ENCODE data around the gene SPHK2. TPM values are rescaled to one million over a fixed set of nuclear protein-coding genes. Genes with fewer than 3 reads are reported as not detected.

The SPHK2 gene
- total and polyA plus RNA-seq, 2 experiments from 2014 or later, result 7.2 to 9.9 TPM

- H3K27me3 ChIP-seq (replicated peaks; ENCODE audit: insufficient read depth), result no peaks in the 10 kb centered on the region
- peaks cover 15% of the 10 kb centered on the region for H3K4me1 ChIP-seq (ENCODE audit: insufficient read depth)
- no peaks in the 10 kb centered on the region for H3K36me3 ChIP-seq (ENCODE audit: low read depth)
- H3K9ac ChIP-seq, result no peak overlapping the region
- no peak overlapping the region for H2AFZ ChIP-seq
- no peak for DNase-seq
- H3K79me2 ChIP-seq (ENCODE audit: insufficient read depth), result no peaks in the 10 kb centered on the region
- in situ Hi-C loops (cut with MboI), result no loop called here
- no peak for TF ChIP-seq EZH2phosphoT487 (IDR thresholded peaks at IDR 0.05; ENCODE audit: insufficient read depth, low read depth)
- TF ChIP-seq EZH2 (IDR thresholded peaks at IDR 0.05; ENCODE audit: insufficient read depth, poor library complexity, severe bottlenecking), result no peak
- no peaks in the 10 kb centered on the region for H3K9me3 ChIP-seq (ENCODE audit: low read depth)
- H4K20me1 ChIP-seq (ENCODE audit: insufficient read depth), result no peaks in the 10 kb centered on the region
- peaks cover 17% of the 10 kb centered on the region; the same call in 1 of the 2 replicates for H3F3A ChIP-seq (ENCODE audit: insufficient read depth)
- no peaks in the 10 kb centered on the region for H3K9me2 ChIP-seq (ENCODE audit: insufficient read depth)
- H3K4me3 ChIP-seq, result no peak overlapping the region
- no peak overlapping the region for H3K27ac ChIP-seq
- H3K4me2 ChIP-seq (ENCODE audit: unreplicated experiment), result no peak overlapping the region
- WGBS, 2 experiments (ENCODE audit: low coverage in 1 of 2, low lambda C conversion rate in 2 of 2, missing lambda C conversion rate in 2 of 2), result 60 to 61% methylated on average over 31 to 33 of the region's 33 CpGs
Measured at GRCh38 chr19:48639483-48640375, 20.4 kb downstream of the SPHK2 start.

- Histone ChIP-seq H4K20me1 (ENCODE audit: insufficient read depth) (no peaks in the 10 kb centered on the region), H3K36me3 (ENCODE audit: low read depth) (no peaks in the 10 kb centered on the region), H3K9ac (no peak overlapping the region), H3K27ac (no peak overlapping the region), H3K9me2 (ENCODE audit: insufficient read depth) (no peaks in the 10 kb centered on the region), H3K27me3 (replicated peaks; ENCODE audit: insufficient read depth) (no peaks in the 10 kb centered on the region), H3K4me2 (ENCODE audit: unreplicated experiment) (no peak overlapping the region), H3K4me3 (no peak overlapping the region), H3K9me3 (ENCODE audit: low read depth) (no peaks in the 10 kb centered on the region), H3K4me1 (ENCODE audit: insufficient read depth) (0 out of 2 replicates have a peak, but pooled peaks cover 16% of the 10 kb centered on the region), H3F3A (ENCODE audit: insufficient read depth) (peaks cover 10% of the 10 kb centered on the region; the same call in 1 of the 2 replicates), H3K79me2 (ENCODE audit: insufficient read depth) (no peaks in the 10 kb centered on the region), H2AFZ (no peak overlapping the region)
- in situ Hi-C loops (cut with MboI), result no loop called here
- WGBS, 2 experiments (ENCODE audit: low coverage in 1 of 2, low lambda C conversion rate in 2 of 2, missing lambda C conversion rate in 2 of 2), result 69 to 70% methylated on average over 2 of the region's 2 CpGs
- DNase-seq, result no peak
- TF ChIP-seq EZH2 (IDR thresholded peaks at IDR 0.05; ENCODE audit: insufficient read depth, poor library complexity, severe bottlenecking) (no peak), EZH2phosphoT487 (IDR thresholded peaks at IDR 0.05; ENCODE audit: insufficient read depth, low read depth) (no peak)
Measured at GRCh38 chr19:48641850-48642249, 22.5 kb downstream of the SPHK2 start.

- Histone ChIP-seq H3K9me3 (ENCODE audit: low read depth) (no peaks in the 10 kb centered on the region), H4K20me1 (ENCODE audit: insufficient read depth) (no peaks in the 10 kb centered on the region), H3K79me2 (ENCODE audit: insufficient read depth) (no peaks in the 10 kb centered on the region), H3K9ac (no peak overlapping the region), H3K27me3 (replicated peaks; ENCODE audit: insufficient read depth) (no peaks in the 10 kb centered on the region), H3K4me1 (ENCODE audit: insufficient read depth) (0 out of 2 replicates have a peak, but pooled peaks cover 16% of the 10 kb centered on the region), H3K4me3 (no peak overlapping the region), H3F3A (ENCODE audit: insufficient read depth) (peaks cover 7% of the 10 kb centered on the region; the same call in 1 of the 2 replicates), H3K36me3 (ENCODE audit: low read depth) (no peaks in the 10 kb centered on the region), H3K9me2 (ENCODE audit: insufficient read depth) (no peaks in the 10 kb centered on the region), H3K4me2 (ENCODE audit: unreplicated experiment) (no peak overlapping the region), H2AFZ (no peak overlapping the region), H3K27ac (no peak overlapping the region)
- in situ Hi-C loops (cut with MboI), result no loop called here
- no peak for TF ChIP-seq EZH2 (IDR thresholded peaks at IDR 0.05; ENCODE audit: insufficient read depth, poor library complexity, severe bottlenecking)
- TF ChIP-seq EZH2phosphoT487 (IDR thresholded peaks at IDR 0.05; ENCODE audit: insufficient read depth, low read depth), result no peak
- WGBS, 2 experiments (ENCODE audit: low coverage in 1 of 2, low lambda C conversion rate in 2 of 2, missing lambda C conversion rate in 2 of 2), result 87 to 88% methylated on average over 5 of the region's 5 CpGs
- no peak for DNase-seq
Measured at GRCh38 chr19:48642862-48643261, 23.6 kb downstream of the SPHK2 start.

GRCh38 chr19:48644355-48644754 is 25.0 kb downstream of the SPHK2 start:
- in situ Hi-C loops (cut with MboI), result no loop called here
- WGBS, 2 experiments (ENCODE audit: low coverage in 1 of 2, low lambda C conversion rate in 2 of 2, missing lambda C conversion rate in 2 of 2), result 66 to 68% methylated on average over 4 of the region's 4 CpGs
- Histone ChIP-seq H3K9me3 (ENCODE audit: low read depth) (no peaks in the 10 kb centered on the region), H3K9ac (no peak overlapping the region), H4K20me1 (ENCODE audit: insufficient read depth) (no peaks in the 10 kb centered on the region), H3K4me1 (ENCODE audit: insufficient read depth) (0 out of 2 replicates have a peak, but pooled peaks cover 13% of the 10 kb centered on the region), H3K79me2 (ENCODE audit: insufficient read depth) (no peaks in the 10 kb centered on the region), H3F3A (ENCODE audit: insufficient read depth) (peaks cover 7% of the 10 kb centered on the region; the same call in 1 of the 2 replicates), H3K36me3 (ENCODE audit: low read depth) (no peaks in the 10 kb centered on the region), H3K27ac (no peak overlapping the region), H3K27me3 (replicated peaks; ENCODE audit: insufficient read depth) (no peaks in the 10 kb centered on the region), H3K9me2 (ENCODE audit: insufficient read depth) (no peaks in the 10 kb centered on the region), H3K4me2 (ENCODE audit: unreplicated experiment) (no peak overlapping the region), H2AFZ (no peak overlapping the region), H3K4me3 (no peak overlapping the region)
- no peak for DNase-seq
- TF ChIP-seq EZH2 (IDR thresholded peaks at IDR 0.05; ENCODE audit: insufficient read depth, poor library complexity, severe bottlenecking) (no peak), EZH2phosphoT487 (IDR thresholded peaks at IDR 0.05; ENCODE audit: insufficient read depth, low read depth) (no peak)

Data from GM23248 (cell line).